Measurements from ENCODE around the gene MCOLN3. TPM values are rescaled to one million over a fixed set of nuclear protein-coding genes. Genes with fewer than 3 reads are reported as not detected.
A peak's percentile ranks its signal among the peaks of the same experiment; 100 is the strongest.
"Not testable (repeated sequence)": the region's sequence is repeated elsewhere in the genome, so short reads cannot be mapped to it uniquely, and the experiment has no call there.

MCOLN3 gene
- total and polyA plus RNA-seq, 8 donors: 3.2 to 11.2 (median 6.6) TPM

GRCh38 chr1:84996846-84997666 lies 51.2 kb downstream of the MCOLN3 start, which contains the start of gene MCOLN2:
TSS of gene MCOLN2 (minus strand) at chr1:84997113. CDS start at chr1:84996872, 241 bp downstream.
- H3K27me3 ChIP-seq: no peaks in the 10 kb centered on the region
- 0% methylated on average over 55 to 87 of the region's 87 CpGs for WGBS, 2 donors
- peak; percentile 96 to 98 (median 97) for ATAC-seq
- FAIRE-seq: no peak
- peaks cover 0 to 4% (median 4%) of the 10 kb centered on the region in 3 donors for H3K4me1 ChIP-seq
- peak; percentile 44 to 84 (median 60) for DNase-seq
- H3K4me3 ChIP-seq: peak within 1 kb of the TSS; percentile 37 to 79 (median 73)
- TF ChIP-seq CTCF (IDR thresholded peaks at IDR 0.05): no peak
- no peak within 1 kb of the TSS for H3K27ac ChIP-seq
- H3K36me3 ChIP-seq: no peaks in the 10 kb centered on the region
- intact Hi-C loops (cut with DNase I): no loop called here
- H3K9me3 ChIP-seq: no peaks in the 10 kb centered on the region

GRCh38 chr1:84995484-84996334 lies 52.6 kb downstream of the MCOLN3 start:
- ATAC-seq (no peak), FAIRE-seq (no peak), DNase-seq (no peak)
- no peaks in the 10 kb centered on the region for H3K27me3 ChIP-seq
- no peaks in the 10 kb centered on the region for H3K9me3 ChIP-seq
- intact Hi-C loops (cut with DNase I): no loop called here
- H3K4me1 ChIP-seq: peaks cover 0 to 4% (median 4%) of the 10 kb centered on the region in 3 donors
- no peak overlapping the region for H3K4me3 ChIP-seq
- WGBS, 2 donors: 79 to 82% methylated on average over 10 of the region's 10 CpGs
- no peaks in the 10 kb centered on the region for H3K36me3 ChIP-seq
- no peak overlapping the region for H3K27ac ChIP-seq
- TF ChIP-seq CTCF (IDR thresholded peaks at IDR 0.05): no peak

GRCh38 chr1:84991097-84991920 lies 57.0 kb downstream of the MCOLN3 start:
- no peaks in the 10 kb centered on the region for H3K27me3 ChIP-seq
- no peaks in the 10 kb centered on the region for H3K9me3 ChIP-seq
- WGBS, 2 donors: 71 to 78% methylated on average over 8 of the region's 8 CpGs
- no peak overlapping the region for H3K27ac ChIP-seq
- no peak for FAIRE-seq
- DNase-seq: no peak
- intact Hi-C loops (cut with DNase I): no loop called here
- H3K4me1 ChIP-seq: no peaks in the 10 kb centered on the region
- H3K36me3 ChIP-seq: no peaks in the 10 kb centered on the region
- H3K4me3 ChIP-seq: no peak overlapping the region
- no peak for TF ChIP-seq CTCF (IDR thresholded peaks at IDR 0.05)
- no peak for ATAC-seq

- H3K27me3 ChIP-seq: no peaks in the 10 kb centered on the region
- 73 to 80% methylated on average over 2 of the region's 2 CpGs for WGBS, 2 donors
- TF ChIP-seq CTCF (IDR thresholded peaks at IDR 0.05): no peak
- ATAC-seq: no peak
- H3K36me3 ChIP-seq: no peaks in the 10 kb centered on the region
- H3K4me1 ChIP-seq: no peaks in the 10 kb centered on the region
- no peak overlapping the region for H3K4me3 ChIP-seq
- no peak for FAIRE-seq
- no peaks in the 10 kb centered on the region for H3K9me3 ChIP-seq
- H3K27ac ChIP-seq: no peak overlapping the region
- DNase-seq: no peak
- intact Hi-C loops (cut with DNase I): no loop called here
Measured at GRCh38 chr1:84988588-84988987, 59.7 kb downstream of the MCOLN3 start.

- H3K9me3 ChIP-seq; H3K27me3 ChIP-seq; intact Hi-C loops (cut with DNase I); ATAC-seq; H3K27ac ChIP-seq; DNase-seq; FAIRE-seq; H3K36me3 ChIP-seq; H3K4me1 ChIP-seq; H3K4me3 ChIP-seq: not testable (repeated sequence)
- WGBS, 2 donors: 76 to 79% methylated on average over 3 of the region's 3 CpGs
Measured at GRCh38 chr1:84986561-84986960, 61.7 kb downstream of the MCOLN3 start.

All from pancreas (tissue), 10 donors.